A549 (cell line): ENCODE results near the gene NXPH4. TPM values are rescaled to one million over a fixed set of nuclear protein-coding genes. Genes with fewer than 3 reads are reported as not detected.

Experiments used
- ATAC-seq, 2 experiments: fragments of 200-7000 bp in 1 of 2; fragments of >200 bp in 1 of 2; cut with Nextera tagmentation in 1 of 2; cut with Tn5 transposase in 1 of 2; 3 replicates each; pipeline versions ENCODE4 v1.8.0 to v1.9.1; 2018 to 2020; ENCODE audit warnings: mild to moderate bottlenecking in 1 of 2, moderate library complexity in 1 of 2
- CTCF ChIA-PET: fragments of 300-600 bp; sonication (Branson Sonifier 250); formaldehyde crosslinking; extraction: SDS; loops from one replicate; lab custom pipeline; 2021; ENCODE audit warnings: antibody characterized with exemption, inconsistent platforms; lab: Yijun Ruan, JAX
- POLR2A ChIA-PET: fragments of 350-600 bp; formaldehyde crosslinking; extraction: SDS; loops from one replicate; lab custom pipeline; 2021; ENCODE audit warnings: antibody characterized with exemption, inconsistent platforms; lab: Yijun Ruan, JAX
- DNase-seq, 2 experiments: peaks; one replicate each; pipeline versions ENCODE4 v3.0.0 to v3.0.0-alpha.2; 2011 to 2016; ENCODE audit warnings: low read depth in 1 of 2, low spot score in 1 of 2
- FAIRE-seq: peaks from 2 replicates; lab custom pipeline; 2011; peaks lifted over from hg19 to GRCh38; lab: Jason Lieb, UNC
- H3K27ac ChIP-seq, 2 experiments: fragments of >200 bp; sonication (Bioruptor Twin); formaldehyde crosslinking; 3 replicates each; pipeline ENCODE4 v1.5.1; 2016 to 2017
- H3K4me1 ChIP-seq: fragments of >200 bp; sonication (Bioruptor Twin); formaldehyde crosslinking; 3 replicates; pipeline ENCODE4 v1.6.1; 2016
- H3K4me2 ChIP-seq: fragments of >200 bp; sonication (Bioruptor Twin); formaldehyde crosslinking; 3 replicates; pipeline ENCODE4 v1.6.1; 2016
- H3K4me3 ChIP-seq: fragments of >200 bp; sonication (Bioruptor Twin); formaldehyde crosslinking; 3 replicates; pipeline ENCODE4 v1.5.1; 2016
- H3K9me3 ChIP-seq: fragments of >200 bp; sonication (Bioruptor Twin); formaldehyde crosslinking; 3 replicates; pipeline ENCODE4 v1.6.1; 2016
- CBX2 ChIP-seq: fragments of 200-600 bp; sonication (generic); IDR thresholded peaks from 2 replicates; pipeline ENCODE4 v1.6.1; 2016; ENCODE audit warnings: low read depth, mild to moderate bottlenecking, borderline replicate concordance
- CEBPB ChIP-seq, 2 experiments: fragments of >200 bp in 1 of 2; sonication (Bioruptor Twin) in 1 of 2; formaldehyde crosslinking in 1 of 2; IDR thresholded peaks; 2 replicates each; pipeline ENCODE4 v1.6.1; 2012 to 2016
- EHF ChIP-seq: fragments of 250-450 bp; sonication (Bioruptor Pico); IDR thresholded peaks from 2 replicates; pipeline ENCODE4 v1.5.0; 2020; ENCODE audit warnings: mild to moderate bottlenecking
- HDAC2 ChIP-seq: fragments of 200-600 bp; sonication (generic); IDR thresholded peaks from 2 replicates; pipeline ENCODE4 v1.6.1; 2016
- HEYL ChIP-seq: fragments of 250-450 bp; sonication (Bioruptor Pico); IDR thresholded peaks from 2 replicates; pipeline ENCODE4 v1.8.0; 2021; ENCODE audit warnings: mild to moderate bottlenecking, moderate library complexity
- HOXA7 ChIP-seq: fragments of 250-450 bp; sonication (Bioruptor Pico); IDR thresholded peaks from 2 replicates; pipeline ENCODE4 v1.5.0; 2020; ENCODE audit warnings: mild to moderate bottlenecking, moderate library complexity
- KDM5A ChIP-seq: fragments of 200-600 bp; sonication (generic); IDR thresholded peaks from 2 replicates; pipeline ENCODE4 v1.6.1; 2016; ENCODE audit warnings: antibody characterized with exemption, mild to moderate bottlenecking
- TP53 ChIP-seq: fragments of 250-450 bp; sonication (Bioruptor Pico); IDR thresholded peaks from 2 replicates; pipeline ENCODE4 v1.5.0; 2021; ENCODE audit warnings: mild to moderate bottlenecking, moderate library complexity
- ZC3H11A ChIP-seq: fragments of 450-650 bp; IDR thresholded peaks from 2 replicates; pipeline ENCODE4 v1.6.1; 2014; ENCODE audit warnings: antibody characterized with exemption, mild to moderate bottlenecking
- ZFP36 ChIP-seq: fragments of 450-650 bp; IDR thresholded peaks from 2 replicates; pipeline ENCODE4 v1.6.1; 2014; ENCODE audit warnings: borderline replicate concordance; ENCODE audit not compliant: partially characterized antibody
- WGBS: methylation state at CpG from one replicate; pipeline ENCODE4 v1.1.6; 2017; ENCODE audit errors: missing lambda C conversion rate; 5-methylcytosine and 5-hydroxymethylcytosine counted together
- polyA plus RNA-seq, 4 experiments: library from polyadenylated mRNA; depleted of rRNA in 3 of 4; stranded (reverse); fragments of >200 nt; fragmentation: RNase III in 1 of 4; extraction: RNeasy Plus Mini Kit Qiagen cat#74134 plus additional on column Dnase treatment in 1 of 4; gene quantifications; 2 replicates in 3 of 4; 3 replicates in 1 of 4; pipeline ENCODE4 v1.2.3, GENCODE V29; 2011 to 2017
- TF ChIP-seq, protein P1 (sequence below): fragments of >200 bp; sonication (Bioruptor Twin); formaldehyde crosslinking; IDR thresholded peaks from 3 replicates; pipeline ENCODE4 v1.5.1; 2016
- TF ChIP-seq, protein P2 (sequence below): fragments of 250-450 bp; sonication (Bioruptor Pico); IDR thresholded peaks from 2 replicates; pipeline ENCODE4 v1.5.0; 2020; ENCODE audit warnings: low read depth, mild to moderate bottlenecking, moderate library complexity
- TF ChIP-seq, protein P3 (sequence below): fragments of 200-600 bp; sonication (generic); IDR thresholded peaks from 2 replicates; pipeline ENCODE4 v1.6.1; 2016; ENCODE audit warnings: antibody characterized with exemption, mild to moderate bottlenecking, moderate library complexity
- TF ChIP-seq, protein P4 (sequence below): IDR thresholded peaks from 2 replicates; pipeline ENCODE4 v1.6.1; 2012; ENCODE audit warnings: low read depth, borderline replicate concordance
- TF ChIP-seq, protein P5 (sequence below): fragments of 250-450 bp; sonication (Bioruptor Pico); IDR thresholded peaks from 2 replicates; pipeline ENCODE4 v1.5.0; 2021; ENCODE audit warnings: mild to moderate bottlenecking, moderate library complexity, borderline replicate concordance
- TF ChIP-seq, protein P6 (sequence below): fragments of 150-350 bp; IDR thresholded peaks from 2 replicates; pipeline ENCODE4 v1.6.1; 2014; ENCODE audit warnings: low read depth, mild to moderate bottlenecking, low read length

Gene NXPH4
- polyA plus RNA-seq, 2 of the 4 experiments (the other 2 are of a cell fraction) = 0.52 to 3.5 TPM

DNA sequence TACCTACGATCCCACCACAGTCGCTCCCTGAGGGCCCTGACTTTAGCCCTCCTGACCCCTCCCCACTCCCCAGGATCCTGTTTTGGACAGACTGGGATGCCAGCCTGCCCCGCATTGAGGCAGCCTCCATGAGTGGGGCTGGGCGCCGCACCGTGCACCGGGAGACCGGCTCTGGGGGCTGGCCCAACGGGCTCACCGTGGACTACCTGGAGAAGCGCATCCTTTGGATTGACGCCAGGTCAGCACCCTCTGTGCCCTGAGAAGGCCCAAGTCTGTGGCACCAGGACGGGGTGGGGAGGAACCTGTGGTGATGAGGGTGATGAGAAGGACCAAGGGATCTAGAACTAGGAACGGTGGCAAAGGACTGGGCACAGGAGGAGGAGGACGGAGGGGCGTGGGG, 39.2 kb upstream of the NXPH4 start:
- Histone ChIP-seq H3K4me1 (peaks cover 16% of the 10 kb centered on the region; the same call in 2 of the 3 replicates), H3K4me2 (no peak overlapping the region), H3K9me3 (no peaks in the 10 kb centered on the region), H3K27ac (0 out of 6 replicates have a peak overlapping the region, but pooled peaks of 1 of the 2 experiments have one; percentile 7), H3K4me3 (no peak overlapping the region)
- TF ChIP-seq, protein P1, sequence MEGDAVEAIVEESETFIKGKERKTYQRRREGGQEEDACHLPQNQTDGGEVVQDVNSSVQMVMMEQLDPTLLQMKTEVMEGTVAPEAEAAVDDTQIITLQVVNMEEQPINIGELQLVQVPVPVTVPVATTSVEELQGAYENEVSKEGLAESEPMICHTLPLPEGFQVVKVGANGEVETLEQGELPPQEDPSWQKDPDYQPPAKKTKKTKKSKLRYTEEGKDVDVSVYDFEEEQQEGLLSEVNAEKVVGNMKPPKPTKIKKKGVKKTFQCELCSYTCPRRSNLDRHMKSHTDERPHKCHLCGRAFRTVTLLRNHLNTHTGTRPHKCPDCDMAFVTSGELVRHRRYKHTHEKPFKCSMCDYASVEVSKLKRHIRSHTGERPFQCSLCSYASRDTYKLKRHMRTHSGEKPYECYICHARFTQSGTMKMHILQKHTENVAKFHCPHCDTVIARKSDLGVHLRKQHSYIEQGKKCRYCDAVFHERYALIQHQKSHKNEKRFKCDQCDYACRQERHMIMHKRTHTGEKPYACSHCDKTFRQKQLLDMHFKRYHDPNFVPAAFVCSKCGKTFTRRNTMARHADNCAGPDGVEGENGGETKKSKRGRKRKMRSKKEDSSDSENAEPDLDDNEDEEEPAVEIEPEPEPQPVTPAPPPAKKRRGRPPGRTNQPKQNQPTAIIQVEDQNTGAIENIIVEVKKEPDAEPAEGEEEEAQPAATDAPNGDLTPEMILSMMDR = no peak
- TF ChIP-seq, protein P2, sequence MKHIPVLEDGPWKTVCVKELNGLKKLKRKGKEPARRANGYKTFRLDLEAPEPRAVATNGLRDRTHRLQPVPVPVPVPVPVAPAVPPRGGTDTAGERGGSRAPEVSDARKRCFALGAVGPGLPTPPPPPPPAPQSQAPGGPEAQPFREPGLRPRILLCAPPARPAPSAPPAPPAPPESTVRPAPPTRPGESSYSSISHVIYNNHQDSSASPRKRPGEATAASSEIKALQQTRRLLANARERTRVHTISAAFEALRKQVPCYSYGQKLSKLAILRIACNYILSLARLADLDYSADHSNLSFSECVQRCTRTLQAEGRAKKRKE (CRISPR knock-in tag) = no peak
- no peak for ATAC-seq
- FAIRE-seq = no peak
- CTCF ChIA-PET = interaction anchor here (0.6 to 27.5 kb wide), 5 partner anchors 12 to 1029 kb away, joined by 3 to 1152 read pairs (median 180); partner anchors contain the start of gene LRP1
- WGBS = 95% methylated on average over 14 of the region's 16 CpGs
- POLR2A ChIA-PET = interaction anchor here (2.7 kb wide), 1 partner anchor 50 kb away, joined by 16 read pairs; the partner anchor contains the start of gene LRP1
- DNase-seq = no peak

DNA sequence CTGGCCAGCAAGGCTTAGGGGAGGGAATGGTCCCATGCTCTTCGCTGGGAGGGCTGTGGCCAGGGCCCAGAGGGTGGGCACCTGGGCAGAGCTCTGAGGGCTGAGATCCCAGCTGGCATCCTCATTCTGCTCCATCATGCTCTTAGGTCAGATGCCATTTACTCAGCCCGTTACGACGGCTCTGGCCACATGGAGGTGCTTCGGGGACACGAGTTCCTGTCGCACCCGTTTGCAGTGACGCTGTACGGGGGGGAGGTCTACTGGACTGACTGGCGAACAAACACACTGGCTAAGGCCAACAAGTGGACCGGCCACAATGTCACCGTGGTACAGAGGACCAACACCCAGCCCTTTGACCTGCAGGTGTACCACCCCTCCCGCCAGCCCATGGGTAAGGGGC, 38.4 kb upstream of the NXPH4 start:
- ChIA-PET CTCF (interaction anchor here (1.2 to 27.5 kb wide), 3 partner anchors 11 to 99 kb away, joined by 3 to 1152 read pairs (median 383); partner anchors contain the start of genes LRP1 and NEMP1), POLR2A (no interaction called here)
- Histone ChIP-seq H3K4me2 (no peak overlapping the region), H3K9me3 (no peaks in the 10 kb centered on the region), H3K4me1 (peaks cover 16% of the 10 kb centered on the region; the same call in 2 of the 3 replicates), H3K27ac (no peak overlapping the region), H3K4me3 (no peak overlapping the region)
- ATAC-seq = no peak
- TF ChIP-seq HEYL (CRISPR knock-in tag) = no peak
- TF ChIP-seq CEBPB (IDR thresholded peaks at IDR 0.05) = no peak
- TF ChIP-seq, protein P3, sequence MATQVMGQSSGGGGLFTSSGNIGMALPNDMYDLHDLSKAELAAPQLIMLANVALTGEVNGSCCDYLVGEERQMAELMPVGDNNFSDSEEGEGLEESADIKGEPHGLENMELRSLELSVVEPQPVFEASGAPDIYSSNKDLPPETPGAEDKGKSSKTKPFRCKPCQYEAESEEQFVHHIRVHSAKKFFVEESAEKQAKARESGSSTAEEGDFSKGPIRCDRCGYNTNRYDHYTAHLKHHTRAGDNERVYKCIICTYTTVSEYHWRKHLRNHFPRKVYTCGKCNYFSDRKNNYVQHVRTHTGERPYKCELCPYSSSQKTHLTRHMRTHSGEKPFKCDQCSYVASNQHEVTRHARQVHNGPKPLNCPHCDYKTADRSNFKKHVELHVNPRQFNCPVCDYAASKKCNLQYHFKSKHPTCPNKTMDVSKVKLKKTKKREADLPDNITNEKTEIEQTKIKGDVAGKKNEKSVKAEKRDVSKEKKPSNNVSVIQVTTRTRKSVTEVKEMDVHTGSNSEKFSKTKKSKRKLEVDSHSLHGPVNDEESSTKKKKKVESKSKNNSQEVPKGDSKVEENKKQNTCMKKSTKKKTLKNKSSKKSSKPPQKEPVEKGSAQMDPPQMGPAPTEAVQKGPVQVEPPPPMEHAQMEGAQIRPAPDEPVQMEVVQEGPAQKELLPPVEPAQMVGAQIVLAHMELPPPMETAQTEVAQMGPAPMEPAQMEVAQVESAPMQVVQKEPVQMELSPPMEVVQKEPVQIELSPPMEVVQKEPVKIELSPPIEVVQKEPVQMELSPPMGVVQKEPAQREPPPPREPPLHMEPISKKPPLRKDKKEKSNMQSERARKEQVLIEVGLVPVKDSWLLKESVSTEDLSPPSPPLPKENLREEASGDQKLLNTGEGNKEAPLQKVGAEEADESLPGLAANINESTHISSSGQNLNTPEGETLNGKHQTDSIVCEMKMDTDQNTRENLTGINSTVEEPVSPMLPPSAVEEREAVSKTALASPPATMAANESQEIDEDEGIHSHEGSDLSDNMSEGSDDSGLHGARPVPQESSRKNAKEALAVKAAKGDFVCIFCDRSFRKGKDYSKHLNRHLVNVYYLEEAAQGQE = no peak
- TF ChIP-seq, protein P1 = no peak
- TF ChIP-seq, protein P4, sequence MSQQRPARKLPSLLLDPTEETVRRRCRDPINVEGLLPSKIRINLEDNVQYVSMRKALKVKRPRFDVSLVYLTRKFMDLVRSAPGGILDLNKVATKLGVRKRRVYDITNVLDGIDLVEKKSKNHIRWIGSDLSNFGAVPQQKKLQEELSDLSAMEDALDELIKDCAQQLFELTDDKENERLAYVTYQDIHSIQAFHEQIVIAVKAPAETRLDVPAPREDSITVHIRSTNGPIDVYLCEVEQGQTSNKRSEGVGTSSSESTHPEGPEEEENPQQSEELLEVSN = no peak
- no peak for TF ChIP-seq HDAC2
- WGBS = 84% methylated on average over 14 of the region's 14 CpGs
- peak in 1 of 2 experiments; percentile 52 for DNase-seq
- FAIRE-seq = no peak

DNA sequence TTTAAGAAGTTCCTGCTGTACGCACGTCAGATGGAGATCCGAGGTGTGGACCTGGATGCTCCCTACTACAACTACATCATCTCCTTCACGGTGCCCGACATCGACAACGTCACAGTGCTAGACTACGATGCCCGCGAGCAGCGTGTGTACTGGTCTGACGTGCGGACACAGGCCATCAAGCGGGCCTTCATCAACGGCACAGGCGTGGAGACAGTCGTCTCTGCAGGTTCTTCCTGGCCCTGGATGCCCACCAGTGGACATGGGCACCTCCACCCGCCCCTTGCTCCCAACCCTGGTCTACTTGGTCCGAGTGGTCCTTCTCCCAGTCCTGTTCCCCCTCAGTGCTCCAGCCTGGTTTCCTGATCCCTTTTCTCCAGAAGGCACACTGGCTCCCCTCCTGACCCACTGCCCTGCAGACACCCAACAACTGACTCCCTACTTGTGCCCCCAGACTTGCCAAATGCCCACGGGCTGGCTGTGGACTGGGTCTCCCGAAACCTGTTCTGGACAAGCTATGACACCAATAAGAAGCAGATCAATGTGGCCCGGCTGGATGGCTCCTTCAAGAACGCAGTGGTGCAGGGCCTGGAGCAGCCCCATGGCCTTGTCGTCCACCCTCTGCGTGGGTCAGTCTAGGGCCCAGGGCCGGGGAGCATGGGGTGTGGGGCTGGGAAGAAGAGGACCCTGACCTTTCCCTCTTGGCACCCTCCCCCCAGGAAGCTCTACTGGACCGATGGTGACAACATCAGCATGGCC, 37.1 kb upstream of the NXPH4 start:
- peaks cover 16% of the 10 kb centered on the region; the same call in 2 of the 3 replicates for H3K4me1 ChIP-seq
- CTCF ChIA-PET = interaction anchor here (0.9 to 27.5 kb wide), 10 partner anchors 4 to 110 kb away, joined by 3 to 1152 read pairs (median 40); partner anchors contain the start of genes LRP1, NAB2, NEMP1 and STAT6
- ATAC-seq (no peak), DNase-seq (no peak), FAIRE-seq (no peak)
- POLR2A ChIA-PET = no interaction called here
- no peak overlapping the region for H3K27ac ChIP-seq
- no peak overlapping the region for H3K4me3 ChIP-seq
- WGBS = 86% methylated on average over 25 of the region's 27 CpGs
- no peaks in the 10 kb centered on the region for H3K9me3 ChIP-seq
- H3K4me2 ChIP-seq = no peak overlapping the region
- TF ChIP-seq, protein P5, sequence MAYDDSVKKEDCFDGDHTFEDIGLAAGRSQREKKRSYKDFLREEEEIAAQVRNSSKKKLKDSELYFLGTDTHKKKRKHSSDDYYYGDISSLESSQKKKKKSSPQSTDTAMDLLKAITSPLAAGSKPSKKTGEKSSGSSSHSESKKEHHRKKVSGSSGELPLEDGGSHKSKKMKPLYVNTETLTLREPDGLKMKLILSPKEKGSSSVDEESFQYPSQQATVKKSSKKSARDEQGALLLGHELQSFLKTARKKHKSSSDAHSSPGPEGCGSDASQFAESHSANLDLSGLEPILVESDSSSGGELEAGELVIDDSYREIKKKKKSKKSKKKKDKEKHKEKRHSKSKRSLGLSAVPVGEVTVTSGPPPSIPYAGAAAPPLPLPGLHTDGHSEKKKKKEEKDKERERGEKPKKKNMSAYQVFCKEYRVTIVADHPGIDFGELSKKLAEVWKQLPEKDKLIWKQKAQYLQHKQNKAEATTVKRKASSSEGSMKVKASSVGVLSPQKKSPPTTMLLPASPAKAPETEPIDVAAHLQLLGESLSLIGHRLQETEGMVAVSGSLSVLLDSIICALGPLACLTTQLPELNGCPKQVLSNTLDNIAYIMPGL = no peak
- TF ChIP-seq CBX2 (no peak), ZC3H11A (no peak), EHF (no peak), HOXA7 (CRISPR knock-in tag) (no peak), ZFP36 (no peak), TP53 (CRISPR knock-in tag) (no peak), KDM5A (no peak)
- TF ChIP-seq, protein P6, sequence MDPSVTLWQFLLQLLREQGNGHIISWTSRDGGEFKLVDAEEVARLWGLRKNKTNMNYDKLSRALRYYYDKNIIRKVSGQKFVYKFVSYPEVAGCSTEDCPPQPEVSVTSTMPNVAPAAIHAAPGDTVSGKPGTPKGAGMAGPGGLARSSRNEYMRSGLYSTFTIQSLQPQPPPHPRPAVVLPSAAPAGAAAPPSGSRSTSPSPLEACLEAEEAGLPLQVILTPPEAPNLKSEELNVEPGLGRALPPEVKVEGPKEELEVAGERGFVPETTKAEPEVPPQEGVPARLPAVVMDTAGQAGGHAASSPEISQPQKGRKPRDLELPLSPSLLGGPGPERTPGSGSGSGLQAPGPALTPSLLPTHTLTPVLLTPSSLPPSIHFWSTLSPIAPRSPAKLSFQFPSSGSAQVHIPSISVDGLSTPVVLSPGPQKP = no peak
